WI38 (cell line): ENCODE measurements around the gene ZNF276.

Source experiments
- H3K4me3 ChIP-seq: 2 replicates; pipeline ENCODE4 v1.5.1; 2011; ENCODE audit warnings: low read depth, mild to moderate bottlenecking, control low read depth, low read length
- CTCF ChIP-seq: IDR thresholded peaks from 2 replicates; pipeline ENCODE4 v1.5.1; 2012; ENCODE audit warnings: low read depth, mild to moderate bottlenecking, control low read depth, low read length

ZNF276 gene

GRCh38 chr16:89700100-89700648 lies 21.2 kb upstream of the ZNF276 start:
- peak overlapping the region; percentile 60 for H3K4me3 ChIP-seq
- TF ChIP-seq CTCF = peak; percentile 67

- H3K4me3 ChIP-seq = peak overlapping the region; percentile 60
- TF ChIP-seq CTCF = 0 out of 2 replicates have a peak, but pooled peaks have one; percentile 12
Observed at GRCh38 chr16:89700649-89701424, 20.5 kb upstream of the ZNF276 start.

GRCh38 chr16:89701425-89702406 lies 19.6 kb upstream of the ZNF276 start, which contains the start of gene SPATA2L:
TSS of gene SPATA2L (minus strand) at chr16:89701705. CDS start at chr16:89701232, 473 bp downstream.
- peak within 1 kb of the TSS; percentile 60 for H3K4me3 ChIP-seq
- TF ChIP-seq CTCF = no peak

- TF ChIP-seq CTCF = no peak
- no peak overlapping the region for H3K4me3 ChIP-seq
Observed at GRCh38 chr16:89704281-89704680, 17.1 kb upstream of the ZNF276 start.

- TF ChIP-seq CTCF = no peak
Observed at GRCh38 chr16:89705006-89705405, 16.3 kb upstream of the ZNF276 start.

GRCh38 chr16:89706518-89707260 lies 14.6 kb upstream of the ZNF276 start:
- H3K4me3 ChIP-seq = no peak overlapping the region
- TF ChIP-seq CTCF = no peak

More at GRCh38 chr16:89705006-89705405, 16.3 kb upstream of the ZNF276 start:
- no peak overlapping the region for H3K4me3 ChIP-seq
